ENCODE results near the gene CAMTA1.

Gene CAMTA1

GRCh38 chr1:6858596-6858995 lies 73.3 kb downstream of the CAMTA1 start:
- no peak for DNase-seq

- DNase-seq = no peak
These were observed 74.4 kb downstream of the CAMTA1 start for GRCh38 chr1:6859415-6860343.

- no peak for DNase-seq
These were observed 75.1 kb downstream of the CAMTA1 start for GRCh38 chr1:6860401-6860800.

- DNase-seq = no peak
These were observed 75.9 kb downstream of the CAMTA1 start for GRCh38 chr1:6861075-6861724.

GRCh38 chr1:6862906-6863305 lies 77.7 kb downstream of the CAMTA1 start:
- DNase-seq = no peak

GRCh38 chr1:6864166-6864565 lies 78.9 kb downstream of the CAMTA1 start:
- DNase-seq = no peak

GRCh38 chr1:6866825-6867224 lies 81.6 kb downstream of the CAMTA1 start:
- no peak for DNase-seq

GRCh38 chr1:6867321-6867720 lies 82.1 kb downstream of the CAMTA1 start:
- DNase-seq = no peak

- no peak for DNase-seq
These were observed 82.7 kb downstream of the CAMTA1 start for GRCh38 chr1:6867729-6868659.

- no peak for DNase-seq
These were observed 83.6 kb downstream of the CAMTA1 start for GRCh38 chr1:6868660-6869380.

GRCh38 chr1:6869545-6869944 lies 84.3 kb downstream of the CAMTA1 start:
- DNase-seq = no peak

GRCh38 chr1:6870086-6870485 lies 84.8 kb downstream of the CAMTA1 start:
- no peak for DNase-seq

GRCh38 chr1:6870571-6870970 lies 85.3 kb downstream of the CAMTA1 start:
- DNase-seq = no peak

- no peak for DNase-seq
These were observed 86.2 kb downstream of the CAMTA1 start for GRCh38 chr1:6871300-6871972.

GRCh38 chr1:6872573-6873261 lies 87.5 kb downstream of the CAMTA1 start:
- no peak for DNase-seq

- no peak for DNase-seq
These were observed 88.2 kb downstream of the CAMTA1 start for GRCh38 chr1:6873298-6874015.

- no peak for DNase-seq
These were observed 89.0 kb downstream of the CAMTA1 start for GRCh38 chr1:6874298-6874697.

GRCh38 chr1:6880951-6881690 lies 95.9 kb downstream of the CAMTA1 start:
- DNase-seq = no peak

- DNase-seq = no peak
These were observed 97.2 kb downstream of the CAMTA1 start for GRCh38 chr1:6882414-6882813.

GRCh38 chr1:6884652-6885153 lies 99.4 kb downstream of the CAMTA1 start:
- DNase-seq = no peak

All from GF-D8 (cell line).